ENCODE results near the gene SLC25A41.
A peak's percentile ranks its signal among the peaks of the same experiment; 100 is the strongest.

SLC25A41 gene

GRCh38 chr19:6393074-6393982 is 40.2 kb downstream of the SLC25A41 start, which contains the start of gene GTF2F1:
GTF2F1 (minus strand) TSS chr19:6393164; CDS start chr19:6392995, 169 bp downstream.
- H3K9me3 ChIP-seq (ENCODE audit: control insufficient read depth, low read length): no peaks in the 10 kb centered on the region
- H3K4me3 ChIP-seq (ENCODE audit: insufficient read depth, low read depth, low read length, poor library complexity, severe bottlenecking): peak within 1 kb of the TSS; percentile 79
- H3K27me3 ChIP-seq (replicated peaks; ENCODE audit: control insufficient read depth, insufficient read depth, low read length, poor library complexity, severe bottlenecking): no peaks in the 10 kb centered on the region

GRCh38 chr19:6392221-6393073 is 41.1 kb downstream of the SLC25A41 start:
- Histone ChIP-seq H3K9me3 (ENCODE audit: control insufficient read depth, low read length) (no peaks in the 10 kb centered on the region), H3K36me3 (ENCODE audit: control insufficient read depth, insufficient read depth, low read length) (peaks cover 26% of the 10 kb centered on the region), H3K4me3 (ENCODE audit: insufficient read depth, low read depth, low read length, poor library complexity, severe bottlenecking) (peak overlapping the region; percentile 79), H3K27ac (ENCODE audit: insufficient read depth, low read length, poor library complexity, severe bottlenecking) (peak overlapping the region; percentile 97), H3K27me3 (replicated peaks; ENCODE audit: control insufficient read depth, insufficient read depth, low read length, poor library complexity, severe bottlenecking) (no peaks in the 10 kb centered on the region), H3K4me1 (ENCODE audit: control insufficient read depth, insufficient read depth, low read length, poor library complexity, severe bottlenecking) (peaks cover 9% of the 10 kb centered on the region)
- no peak for DNase-seq

More at GRCh38 chr19:6393074-6393982, 40.2 kb downstream of the SLC25A41 start, which contains the start of gene GTF2F1:
- Histone ChIP-seq H3K36me3 (ENCODE audit: control insufficient read depth, insufficient read depth, low read length) (peaks cover 17% of the 10 kb centered on the region), H3K4me1 (ENCODE audit: control insufficient read depth, insufficient read depth, low read length, poor library complexity, severe bottlenecking) (peaks cover 9% of the 10 kb centered on the region), H3K27ac (ENCODE audit: insufficient read depth, low read length, poor library complexity, severe bottlenecking) (peak within 1 kb of the TSS; percentile 97)
- peak; percentile 86 to 93 (median 91) for DNase-seq

GRCh38 chr19:6387372-6387771 is 46.2 kb downstream of the SLC25A41 start:
- H3K36me3 ChIP-seq (ENCODE audit: control insufficient read depth, insufficient read depth, low read length): peaks cover 63% of the 10 kb centered on the region
- H3K27me3 ChIP-seq (replicated peaks; ENCODE audit: control insufficient read depth, insufficient read depth, low read length, poor library complexity, severe bottlenecking): no peaks in the 10 kb centered on the region
- DNase-seq: no peak
- H3K4me3 ChIP-seq (ENCODE audit: insufficient read depth, low read depth, low read length, poor library complexity, severe bottlenecking): no peak overlapping the region
- H3K9me3 ChIP-seq (ENCODE audit: control insufficient read depth, low read length): no peaks in the 10 kb centered on the region
- H3K4me1 ChIP-seq (ENCODE audit: control insufficient read depth, insufficient read depth, low read length, poor library complexity, severe bottlenecking): peaks cover 4% of the 10 kb centered on the region
- H3K27ac ChIP-seq (ENCODE audit: insufficient read depth, low read length, poor library complexity, severe bottlenecking): no peak overlapping the region

GRCh38 chr19:6384381-6384780 is 49.2 kb downstream of the SLC25A41 start:
- Histone ChIP-seq H3K36me3 (ENCODE audit: control insufficient read depth, insufficient read depth, low read length) (peaks cover 81% of the 10 kb centered on the region), H3K27me3 (replicated peaks; ENCODE audit: control insufficient read depth, insufficient read depth, low read length, poor library complexity, severe bottlenecking) (no peaks in the 10 kb centered on the region), H3K27ac (ENCODE audit: insufficient read depth, low read length, poor library complexity, severe bottlenecking) (no peak overlapping the region), H3K9me3 (ENCODE audit: control insufficient read depth, low read length) (no peaks in the 10 kb centered on the region), H3K4me1 (ENCODE audit: control insufficient read depth, insufficient read depth, low read length, poor library complexity, severe bottlenecking) (no peaks in the 10 kb centered on the region), H3K4me3 (ENCODE audit: insufficient read depth, low read depth, low read length, poor library complexity, severe bottlenecking) (no peak overlapping the region)
- no peak for DNase-seq

GRCh38 chr19:6383188-6383587 is 50.4 kb downstream of the SLC25A41 start:
- H3K27ac ChIP-seq (ENCODE audit: insufficient read depth, low read length, poor library complexity, severe bottlenecking): no peak overlapping the region
- H3K36me3 ChIP-seq (ENCODE audit: control insufficient read depth, insufficient read depth, low read length): peaks cover 72% of the 10 kb centered on the region
- no peaks in the 10 kb centered on the region for H3K27me3 ChIP-seq (replicated peaks; ENCODE audit: control insufficient read depth, insufficient read depth, low read length, poor library complexity, severe bottlenecking)
- no peak overlapping the region for H3K4me3 ChIP-seq (ENCODE audit: insufficient read depth, low read depth, low read length, poor library complexity, severe bottlenecking)
- DNase-seq: no peak
- H3K4me1 ChIP-seq (ENCODE audit: control insufficient read depth, insufficient read depth, low read length, poor library complexity, severe bottlenecking): no peaks in the 10 kb centered on the region
- no peaks in the 10 kb centered on the region for H3K9me3 ChIP-seq (ENCODE audit: control insufficient read depth, low read length)

GRCh38 chr19:6381030-6381750 is 52.4 kb downstream of the SLC25A41 start:
- H3K27me3 ChIP-seq (replicated peaks; ENCODE audit: control insufficient read depth, insufficient read depth, low read length, poor library complexity, severe bottlenecking): no peaks in the 10 kb centered on the region
- no peaks in the 10 kb centered on the region for H3K4me1 ChIP-seq (ENCODE audit: control insufficient read depth, insufficient read depth, low read length, poor library complexity, severe bottlenecking)
- no peaks in the 10 kb centered on the region for H3K9me3 ChIP-seq (ENCODE audit: control insufficient read depth, low read length)
- no peak overlapping the region for H3K27ac ChIP-seq (ENCODE audit: insufficient read depth, low read length, poor library complexity, severe bottlenecking)
- DNase-seq: no peak
- peaks cover 52% of the 10 kb centered on the region for H3K36me3 ChIP-seq (ENCODE audit: control insufficient read depth, insufficient read depth, low read length)
- no peak overlapping the region for H3K4me3 ChIP-seq (ENCODE audit: insufficient read depth, low read depth, low read length, poor library complexity, severe bottlenecking)

GRCh38 chr19:6379744-6380143 is 53.8 kb downstream of the SLC25A41 start:
- no peaks in the 10 kb centered on the region for H3K27me3 ChIP-seq (replicated peaks; ENCODE audit: control insufficient read depth, insufficient read depth, low read length, poor library complexity, severe bottlenecking)
- no peaks in the 10 kb centered on the region for H3K4me1 ChIP-seq (ENCODE audit: control insufficient read depth, insufficient read depth, low read length, poor library complexity, severe bottlenecking)
- H3K36me3 ChIP-seq (ENCODE audit: control insufficient read depth, insufficient read depth, low read length): peaks cover 46% of the 10 kb centered on the region
- H3K27ac ChIP-seq (ENCODE audit: insufficient read depth, low read length, poor library complexity, severe bottlenecking): no peak overlapping the region
- no peak for DNase-seq
- no peaks in the 10 kb centered on the region for H3K9me3 ChIP-seq (ENCODE audit: control insufficient read depth, low read length)
- no peak overlapping the region for H3K4me3 ChIP-seq (ENCODE audit: insufficient read depth, low read depth, low read length, poor library complexity, severe bottlenecking)

- no peak overlapping the region for H3K27ac ChIP-seq (ENCODE audit: insufficient read depth, low read length, poor library complexity, severe bottlenecking)
- no peak for DNase-seq
- no peak overlapping the region for H3K4me3 ChIP-seq (ENCODE audit: insufficient read depth, low read depth, low read length, poor library complexity, severe bottlenecking)
- no peaks in the 10 kb centered on the region for H3K27me3 ChIP-seq (replicated peaks; ENCODE audit: control insufficient read depth, insufficient read depth, low read length, poor library complexity, severe bottlenecking)
- no peaks in the 10 kb centered on the region for H3K9me3 ChIP-seq (ENCODE audit: control insufficient read depth, low read length)
- peaks cover 37% of the 10 kb centered on the region for H3K36me3 ChIP-seq (ENCODE audit: control insufficient read depth, insufficient read depth, low read length)
- no peaks in the 10 kb centered on the region for H3K4me1 ChIP-seq (ENCODE audit: control insufficient read depth, insufficient read depth, low read length, poor library complexity, severe bottlenecking)
Measured at GRCh38 chr19:6378486-6378885, 55.1 kb downstream of the SLC25A41 start.

- DNase-seq: no peak
- Histone ChIP-seq H3K9me3 (ENCODE audit: control insufficient read depth, low read length) (no peaks in the 10 kb centered on the region), H3K27ac (ENCODE audit: insufficient read depth, low read length, poor library complexity, severe bottlenecking) (no peak overlapping the region), H3K4me3 (ENCODE audit: insufficient read depth, low read depth, low read length, poor library complexity, severe bottlenecking) (no peak overlapping the region), H3K27me3 (replicated peaks; ENCODE audit: control insufficient read depth, insufficient read depth, low read length, poor library complexity, severe bottlenecking) (no peaks in the 10 kb centered on the region), H3K4me1 (ENCODE audit: control insufficient read depth, insufficient read depth, low read length, poor library complexity, severe bottlenecking) (no peaks in the 10 kb centered on the region), H3K36me3 (ENCODE audit: control insufficient read depth, insufficient read depth, low read length) (peaks cover 33% of the 10 kb centered on the region)
Measured at GRCh38 chr19:6378041-6378440, 55.5 kb downstream of the SLC25A41 start.

All from effector memory CD4-positive, alpha-beta T cell (primary cell).